SU-DHL-6 (cell line): ENCODE results near the gene FBRSL1.

Experiments
- H2AFZ ChIP-seq: fragments of 200-600 bp; sonication (generic); 2 replicates; pipeline ENCODE4 v1.6.1; 2014; ENCODE audit warnings: low read depth, mild to moderate bottlenecking, moderate library complexity, mixed read lengths, antibody characterized with exemption, low read length; ENCODE audit not compliant: severe bottlenecking
- H3F3A ChIP-seq: fragments of 200-600 bp; shearing (Covaris generic); 2 replicates; pipeline ENCODE4 v1.6.0; 2016; ENCODE audit warnings: antibody characterized with exemption, mild to moderate bottlenecking; ENCODE audit not compliant: insufficient read depth
- H3K27ac ChIP-seq: fragments of 200-600 bp; sonication (generic); 2 replicates; pipeline ENCODE4 v1.5.1; 2016; ENCODE audit warnings: low read depth, mild to moderate bottlenecking, low read length, moderate library complexity, mixed read lengths
- H3K27me3 ChIP-seq: fragments of 200-600 bp; sonication (generic), shearing (Covaris generic); 2 replicates; pipeline ENCODE4 v1.6.0; 2014; ENCODE audit warnings: mild to moderate bottlenecking, low read length
- H3K36me3 ChIP-seq: fragments of 200-600 bp; sonication (generic); 2 replicates; pipeline ENCODE4 v1.6.1; 2014; ENCODE audit warnings: mild to moderate bottlenecking, low read length, mixed read lengths
- H3K4me2 ChIP-seq: fragments of 300-600, 200-600 bp; shearing (Covaris generic), sonication (generic); 2 replicates; pipeline ENCODE4 v1.6.0; 2014; ENCODE audit warnings: low read length, low read depth, mild to moderate bottlenecking; ENCODE audit not compliant: poor library complexity, severe bottlenecking
- H3K4me3 ChIP-seq: fragments of 200-600 bp; sonication (generic); 2 replicates; pipeline ENCODE4 v1.5.1; 2014; ENCODE audit warnings: antibody characterized with exemption, low read length, mild to moderate bottlenecking, mixed read lengths; ENCODE audit not compliant: insufficient read depth, poor library complexity, severe bottlenecking
- H3K79me2 ChIP-seq: fragments of 200-600 bp; sonication (generic); 2 replicates; pipeline ENCODE4 v1.6.1; 2014; ENCODE audit warnings: mild to moderate bottlenecking, low read length, moderate library complexity; ENCODE audit not compliant: insufficient read depth
- H3K9ac ChIP-seq: fragments of 200-600 bp; sonication (generic); 2 replicates; pipeline ENCODE4 v1.7.0; 2014; ENCODE audit warnings: mild to moderate bottlenecking, low read length
- H3K9me2 ChIP-seq: fragments of 200-600 bp; sonication (generic); replicated peaks from 2 replicates; pipeline ENCODE4 v1.6.1; 2014; ENCODE audit warnings: low read length; ENCODE audit not compliant: insufficient read depth
- H3K9me3 ChIP-seq: fragments of 200-600 bp; sonication (generic); 2 replicates; pipeline ENCODE4 v1.6.1; 2014; ENCODE audit warnings: low read length, mixed read lengths; ENCODE audit not compliant: insufficient read depth
- H4K20me1 ChIP-seq: fragments of 200-600 bp; sonication (generic); 2 replicates; pipeline ENCODE4 v1.6.1; 2014; ENCODE audit warnings: low read depth, mild to moderate bottlenecking, antibody characterized with exemption, low read length, moderate library complexity, mixed read lengths
- EZH2phosphoT487 ChIP-seq: fragments of 200-600 bp; sonication (generic), shearing (Covaris generic); conservative IDR thresholded peaks from 2 replicates; pipeline ENCODE4 v1.6.1; 2018; ENCODE audit warnings: mild to moderate bottlenecking, antibody characterized with exemption, low read length, moderate library complexity, mixed read lengths
- TF ChIP-seq, protein P1 (sequence below): fragments of 200-600 bp; sonication (generic); IDR thresholded peaks from one replicate; pipeline ENCODE4 v1.5.1; 2017; ENCODE audit warnings: antibody characterized with exemption, mild to moderate bottlenecking, low read length, moderate library complexity; ENCODE audit not compliant: insufficient read depth, poor library complexity, severe bottlenecking

The FBRSL1 gene

GRCh38 chr12:132456944-132457495 lies 32.9 kb upstream of the FBRSL1 start:
- no peak overlapping the region for H3K27ac ChIP-seq
- TF ChIP-seq, protein P1, sequence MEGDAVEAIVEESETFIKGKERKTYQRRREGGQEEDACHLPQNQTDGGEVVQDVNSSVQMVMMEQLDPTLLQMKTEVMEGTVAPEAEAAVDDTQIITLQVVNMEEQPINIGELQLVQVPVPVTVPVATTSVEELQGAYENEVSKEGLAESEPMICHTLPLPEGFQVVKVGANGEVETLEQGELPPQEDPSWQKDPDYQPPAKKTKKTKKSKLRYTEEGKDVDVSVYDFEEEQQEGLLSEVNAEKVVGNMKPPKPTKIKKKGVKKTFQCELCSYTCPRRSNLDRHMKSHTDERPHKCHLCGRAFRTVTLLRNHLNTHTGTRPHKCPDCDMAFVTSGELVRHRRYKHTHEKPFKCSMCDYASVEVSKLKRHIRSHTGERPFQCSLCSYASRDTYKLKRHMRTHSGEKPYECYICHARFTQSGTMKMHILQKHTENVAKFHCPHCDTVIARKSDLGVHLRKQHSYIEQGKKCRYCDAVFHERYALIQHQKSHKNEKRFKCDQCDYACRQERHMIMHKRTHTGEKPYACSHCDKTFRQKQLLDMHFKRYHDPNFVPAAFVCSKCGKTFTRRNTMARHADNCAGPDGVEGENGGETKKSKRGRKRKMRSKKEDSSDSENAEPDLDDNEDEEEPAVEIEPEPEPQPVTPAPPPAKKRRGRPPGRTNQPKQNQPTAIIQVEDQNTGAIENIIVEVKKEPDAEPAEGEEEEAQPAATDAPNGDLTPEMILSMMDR = no peak
- no peak for TF ChIP-seq EZH2phosphoT487
- H3K9ac ChIP-seq = no peak overlapping the region
- no peaks in the 10 kb centered on the region for H3K79me2 ChIP-seq
- no peaks in the 10 kb centered on the region for H3F3A ChIP-seq
- H3K9me3 ChIP-seq = no peaks in the 10 kb centered on the region
- no peak overlapping the region for H2AFZ ChIP-seq
- no peak overlapping the region for H3K4me2 ChIP-seq
- H3K9me2 ChIP-seq = no peaks in the 10 kb centered on the region
- no peaks in the 10 kb centered on the region for H3K27me3 ChIP-seq
- no peaks in the 10 kb centered on the region for H3K36me3 ChIP-seq
- no peak overlapping the region for H3K4me3 ChIP-seq
- H4K20me1 ChIP-seq = no peaks in the 10 kb centered on the region

DNA sequence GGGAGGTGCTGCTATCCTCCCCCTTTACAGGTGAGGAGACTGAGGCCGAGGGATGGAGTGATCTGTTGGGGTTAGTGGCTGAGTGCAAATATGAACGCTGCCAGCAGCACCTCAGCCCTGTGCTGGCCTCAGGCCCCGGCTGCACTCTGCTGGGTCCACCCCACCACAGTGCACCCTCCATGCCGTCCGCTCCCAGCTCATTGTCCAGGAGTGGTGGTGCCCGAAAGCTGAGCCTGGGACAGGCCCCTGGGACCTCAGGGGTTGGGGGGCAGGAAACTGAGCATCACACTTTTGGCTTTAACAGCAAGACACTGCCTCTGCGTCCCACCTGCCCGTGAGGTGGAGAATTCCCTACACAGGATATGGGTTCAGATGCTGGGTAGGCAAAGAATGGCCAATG lies 31.5 kb upstream of the FBRSL1 start:
- TF ChIP-seq, protein P1 = no peak
- TF ChIP-seq EZH2phosphoT487 = no peak
- Histone ChIP-seq H3K79me2 (no peaks in the 10 kb centered on the region), H3K27me3 (no peaks in the 10 kb centered on the region)

GRCh38 chr12:132458846-132459641 lies 30.9 kb upstream of the FBRSL1 start:
- Histone ChIP-seq H3K27me3 (no peaks in the 10 kb centered on the region), H3K27ac (no peak overlapping the region), H3F3A (no peaks in the 10 kb centered on the region), H3K4me3 (no peak overlapping the region), H3K9ac (no peak overlapping the region), H3K9me2 (no peaks in the 10 kb centered on the region), H3K4me2 (no peak overlapping the region), H3K9me3 (peaks cover under 1% of the 10 kb centered on the region; the same call in 1 of the 2 replicates), H2AFZ (no peak overlapping the region), H3K79me2 (no peaks in the 10 kb centered on the region), H3K36me3 (no peaks in the 10 kb centered on the region), H4K20me1 (no peaks in the 10 kb centered on the region)
- no peak for TF ChIP-seq EZH2phosphoT487
- TF ChIP-seq, protein P1 = no peak

More for the DNA sequence above, 31.5 kb upstream of the FBRSL1 start:
- Histone ChIP-seq H3K36me3 (no peaks in the 10 kb centered on the region), H3K27ac (no peak overlapping the region), H3K9ac (no peak overlapping the region), H3F3A (no peaks in the 10 kb centered on the region), H3K4me3 (no peak overlapping the region), H2AFZ (no peak overlapping the region), H3K9me3 (no peaks in the 10 kb centered on the region), H3K9me2 (no peaks in the 10 kb centered on the region), H3K4me2 (no peak overlapping the region), H4K20me1 (no peaks in the 10 kb centered on the region)
